Measurements from ENCODE around the gene ELAC1.

GRCh38 chr18:51028201-51028805 lies 60.5 kb downstream of the ELAC1 start:
- TF ChIP-seq CTCF (IDR thresholded peaks at IDR 0.05) (no peak), POLR2A (IDR thresholded peaks at IDR 0.05) (no peak)

Data from esophagus squamous epithelium (tissue), 4 donors.